Measurements from ENCODE around the gene SLC12A9. TPM values are rescaled to one million over a fixed set of nuclear protein-coding genes. Genes with fewer than 3 reads are reported as not detected.

The SLC12A9 gene
- total and polyA plus RNA-seq, 5 donors from 2014 or later = 5.7 to 42.7 (median 6.3) TPM

GRCh38 chr7:100894860-100895700 is 42.6 kb downstream of the SLC12A9 start:
- peak in 2 of 3 donors; percentile 36 to 46 for DNase-seq

GRCh38 chr7:100895701-100895955 is 43.1 kb downstream of the SLC12A9 start, which contains the start of gene ACHE:
ACHE (minus strand) TSS chr7:100895888; CDS start chr7:100894232, 1,656 bp downstream.
- Histone ChIP-seq H3K4me1 (ENCODE audit: control insufficient read depth, insufficient read depth, low read length, poor library complexity, severe bottlenecking) (peaks cover 31% of the 10 kb centered on the region), H3K27ac (ENCODE audit: insufficient read depth, low read length, poor library complexity, severe bottlenecking) (no peak within 1 kb of the TSS), H3K9me3 (ENCODE audit: control insufficient read depth in 2 of 2, low read length in 2 of 2) (no peaks in the 10 kb centered on the region), H3K27me3 (ENCODE audit: control insufficient read depth, insufficient read depth, low read length) (peaks cover 16% of the 10 kb centered on the region), H3K4me3 (ENCODE audit: low read depth, low read length) (no peak within 1 kb of the TSS), H3K36me3 (ENCODE audit: control insufficient read depth, insufficient read depth, low read length) (no peaks in the 10 kb centered on the region)
- Mint-ChIP-seq H3K4me1 (peaks cover 0 to 23% (median 9%) of the 10 kb centered on the region in 4 donors), H3K27me3 (peaks cover 71% of the 10 kb centered on the region), H3K9me3 (peaks cover 0 to 6% (median 0%) of the 10 kb centered on the region in 7 donors), H3K4me3 (peak within 1 kb of the TSS; percentile 82 to 88 (median 85)), H3K36me3 (no peaks in the 10 kb centered on the region), H3K27ac (peak within 1 kb of the TSS; percentile 66 to 75 (median 71))
- ATAC-seq (ENCODE audit: low read depth in 2 of 2) (no peak), DNase-seq (no peak)

More at GRCh38 chr7:100894860-100895700, 42.6 kb downstream of the SLC12A9 start:
- no peak overlapping the region for H3K4me3 Mint-ChIP-seq
- peaks cover 0 to 6% (median 0%) of the 10 kb centered on the region in 7 donors for H3K9me3 Mint-ChIP-seq
- H3K36me3 ChIP-seq (ENCODE audit: control insufficient read depth, insufficient read depth, low read length) = no peaks in the 10 kb centered on the region
- peaks cover 16% of the 10 kb centered on the region for H3K27me3 ChIP-seq (ENCODE audit: control insufficient read depth, insufficient read depth, low read length)
- H3K27ac Mint-ChIP-seq = no peak overlapping the region
- H3K4me1 ChIP-seq (ENCODE audit: control insufficient read depth, insufficient read depth, low read length, poor library complexity, severe bottlenecking) = peaks cover 36% of the 10 kb centered on the region
- no peaks in the 10 kb centered on the region for H3K36me3 Mint-ChIP-seq
- no peak overlapping the region for H3K4me3 ChIP-seq (ENCODE audit: low read depth, low read length)
- no peak overlapping the region for H3K27ac ChIP-seq (ENCODE audit: insufficient read depth, low read length, poor library complexity, severe bottlenecking)
- no peak for ATAC-seq (ENCODE audit: low read depth in 2 of 2)
- H3K4me1 Mint-ChIP-seq = peaks cover 0 to 29% (median 10%) of the 10 kb centered on the region in 4 donors
- no peaks in the 10 kb centered on the region for H3K9me3 ChIP-seq (ENCODE audit: control insufficient read depth in 2 of 2, low read length in 2 of 2)
- H3K27me3 Mint-ChIP-seq = peaks cover 74% of the 10 kb centered on the region

GRCh38 chr7:100895956-100896731 is 43.6 kb downstream of the SLC12A9 start:
- Histone ChIP-seq H3K27ac (ENCODE audit: insufficient read depth, low read length, poor library complexity, severe bottlenecking) (no peak overlapping the region), H3K36me3 (ENCODE audit: control insufficient read depth, insufficient read depth, low read length) (no peaks in the 10 kb centered on the region), H3K4me1 (ENCODE audit: control insufficient read depth, insufficient read depth, low read length, poor library complexity, severe bottlenecking) (peaks cover 26% of the 10 kb centered on the region), H3K9me3 (ENCODE audit: control insufficient read depth in 2 of 2, low read length in 2 of 2) (no peaks in the 10 kb centered on the region), H3K27me3 (ENCODE audit: control insufficient read depth, insufficient read depth, low read length) (peaks cover 16% of the 10 kb centered on the region), H3K4me3 (ENCODE audit: low read depth, low read length) (no peak overlapping the region)
- H3K27me3 Mint-ChIP-seq = peaks cover 72% of the 10 kb centered on the region
- peaks cover 0 to 9% (median 0%) of the 10 kb centered on the region in 7 donors for H3K9me3 Mint-ChIP-seq
- peak in 2 of 3 donors; percentile 27 to 32 for DNase-seq
- peaks cover 4% of the 10 kb centered on the region for H3K36me3 Mint-ChIP-seq
- peak overlapping the region; percentile 66 to 75 (median 71) for H3K27ac Mint-ChIP-seq
- H3K4me1 Mint-ChIP-seq = peaks cover 0 to 18% (median 9%) of the 10 kb centered on the region in 4 donors
- H3K4me3 Mint-ChIP-seq = peak overlapping the region; percentile 82 to 88 (median 85)
- no peak for ATAC-seq (ENCODE audit: low read depth in 2 of 2)

- H3K4me3 Mint-ChIP-seq = peak overlapping the region; percentile 66 to 87 (median 80)
- H3K36me3 Mint-ChIP-seq = peaks cover 4% of the 10 kb centered on the region
- DNase-seq = peak; percentile 45 to 64 (median 56)
- H3K4me1 Mint-ChIP-seq = peaks cover 0 to 14% (median 5%) of the 10 kb centered on the region in 4 donors
- H3K9me3 Mint-ChIP-seq = peaks cover 0 to 9% (median 0%) of the 10 kb centered on the region in 7 donors
- no peak overlapping the region for H3K4me3 ChIP-seq (ENCODE audit: low read depth, low read length)
- peaks cover 16% of the 10 kb centered on the region for H3K27me3 ChIP-seq (ENCODE audit: control insufficient read depth, insufficient read depth, low read length)
- no peak overlapping the region for H3K27ac Mint-ChIP-seq
- peaks cover 24% of the 10 kb centered on the region for H3K4me1 ChIP-seq (ENCODE audit: control insufficient read depth, insufficient read depth, low read length, poor library complexity, severe bottlenecking)
- no peaks in the 10 kb centered on the region for H3K9me3 ChIP-seq (ENCODE audit: control insufficient read depth in 2 of 2, low read length in 2 of 2)
- H3K27ac ChIP-seq (ENCODE audit: insufficient read depth, low read length, poor library complexity, severe bottlenecking) = no peak overlapping the region
- peak; percentile 44 to 59 for ATAC-seq (ENCODE audit: low read depth in 2 of 2)
- no peaks in the 10 kb centered on the region for H3K36me3 ChIP-seq (ENCODE audit: control insufficient read depth, insufficient read depth, low read length)
- H3K27me3 Mint-ChIP-seq = peaks cover 65% of the 10 kb centered on the region
Measured at GRCh38 chr7:100896732-100897608, 44.5 kb downstream of the SLC12A9 start.

GRCh38 chr7:100897772-100898454 is 45.4 kb downstream of the SLC12A9 start:
- ATAC-seq (ENCODE audit: low read depth in 2 of 2) (no peak), DNase-seq (no peak)
- Mint-ChIP-seq H3K4me3 (peak overlapping the region; percentile 19 to 83 (median 74)), H3K27me3 (peaks cover 55% of the 10 kb centered on the region), H3K27ac (no peak overlapping the region), H3K9me3 (peaks cover 0 to 7% (median 0%) of the 10 kb centered on the region in 7 donors), H3K36me3 (peaks cover 4% of the 10 kb centered on the region), H3K4me1 (peaks cover 0 to 12% (median 5%) of the 10 kb centered on the region in 4 donors)
- Histone ChIP-seq H3K27ac (ENCODE audit: insufficient read depth, low read length, poor library complexity, severe bottlenecking) (no peak overlapping the region), H3K4me3 (ENCODE audit: low read depth, low read length) (no peak overlapping the region), H3K36me3 (ENCODE audit: control insufficient read depth, insufficient read depth, low read length) (no peaks in the 10 kb centered on the region), H3K4me1 (ENCODE audit: control insufficient read depth, insufficient read depth, low read length, poor library complexity, severe bottlenecking) (peaks cover 24% of the 10 kb centered on the region), H3K9me3 (ENCODE audit: control insufficient read depth in 2 of 2, low read length in 2 of 2) (no peaks in the 10 kb centered on the region), H3K27me3 (ENCODE audit: control insufficient read depth, insufficient read depth, low read length) (peaks cover 16% of the 10 kb centered on the region)

- H3K9me3 Mint-ChIP-seq = peaks cover 0 to 7% (median 0%) of the 10 kb centered on the region in 7 donors
- Histone ChIP-seq H3K27ac (ENCODE audit: insufficient read depth, low read length, poor library complexity, severe bottlenecking) (no peak overlapping the region), H3K4me1 (ENCODE audit: control insufficient read depth, insufficient read depth, low read length, poor library complexity, severe bottlenecking) (peaks cover 24% of the 10 kb centered on the region), H3K9me3 (ENCODE audit: control insufficient read depth in 2 of 2, low read length in 2 of 2) (no peaks in the 10 kb centered on the region), H3K4me3 (ENCODE audit: low read depth, low read length) (no peak overlapping the region), H3K27me3 (ENCODE audit: control insufficient read depth, insufficient read depth, low read length) (peaks cover 14% of the 10 kb centered on the region), H3K36me3 (ENCODE audit: control insufficient read depth, insufficient read depth, low read length) (no peaks in the 10 kb centered on the region)
- peaks cover 4% of the 10 kb centered on the region for H3K36me3 Mint-ChIP-seq
- no peak overlapping the region for H3K27ac Mint-ChIP-seq
- no peak overlapping the region for H3K4me3 Mint-ChIP-seq
- peaks cover 0 to 12% (median 5%) of the 10 kb centered on the region in 4 donors for H3K4me1 Mint-ChIP-seq
- DNase-seq (no peak), ATAC-seq (ENCODE audit: low read depth in 2 of 2) (no peak)
- H3K27me3 Mint-ChIP-seq = peaks cover 52% of the 10 kb centered on the region
Measured at GRCh38 chr7:100899432-100899831, 46.9 kb downstream of the SLC12A9 start.
